Stimulated activated CD4-positive, alpha-beta T cell treated with anti-CD3 and anti-CD28 coated beads, Interleukin-15, amount 100 ng/mL, for 24 hours (primary cell): Measurements from ENCODE around the gene ITK.
"Not testable (repeated sequence)": the region's sequence is repeated elsewhere in the genome, so short reads cannot be mapped to it uniquely, and the experiment has no call there.

ENCODE experiments used
- DNase-seq: peaks from one replicate; pipeline ENCODE4 v3.0.0-alpha.2; 2020

ITK gene

DNA sequence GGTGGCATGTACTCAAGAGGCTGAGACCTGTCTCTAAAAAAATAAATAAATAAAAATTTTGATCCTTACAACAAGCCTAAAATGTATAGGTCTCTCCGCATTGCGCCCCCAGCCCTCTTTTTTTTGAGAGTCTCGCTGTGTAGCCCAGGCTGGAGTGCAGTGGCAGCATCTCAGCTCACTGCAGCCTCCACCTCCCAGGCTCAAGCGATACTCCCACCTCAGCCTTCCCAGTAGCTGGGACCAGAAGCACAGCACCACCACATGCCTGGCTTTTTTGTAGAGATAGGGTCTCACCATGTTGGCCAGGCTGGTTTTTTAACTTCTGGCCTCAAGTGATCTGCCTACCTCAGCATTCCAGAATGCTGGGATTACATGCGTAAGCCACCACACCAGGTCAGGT lies 12.4 kb upstream of the ITK start:
- no peak for DNase-seq

DNA sequence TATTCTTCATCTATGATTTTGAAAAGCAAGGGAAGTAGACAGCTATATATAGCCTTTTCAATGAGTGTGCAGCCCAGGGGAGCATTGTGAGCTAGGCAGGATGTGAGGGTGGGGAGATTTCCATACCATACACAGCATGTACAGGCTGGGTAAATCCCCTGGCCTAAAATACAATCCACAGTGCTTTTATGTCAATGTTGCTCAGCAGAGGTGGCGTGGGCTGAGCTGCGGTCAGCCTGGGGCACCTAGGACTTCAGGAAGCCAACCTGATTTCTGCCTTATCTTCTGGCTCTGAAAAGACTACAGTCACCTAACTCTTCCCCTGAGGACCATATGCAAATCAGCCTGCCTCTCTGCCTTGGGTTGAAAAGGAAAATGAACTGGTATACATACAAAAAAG lies 8.2 kb upstream of the ITK start:
- DNase-seq = peak; percentile 92

DNA sequence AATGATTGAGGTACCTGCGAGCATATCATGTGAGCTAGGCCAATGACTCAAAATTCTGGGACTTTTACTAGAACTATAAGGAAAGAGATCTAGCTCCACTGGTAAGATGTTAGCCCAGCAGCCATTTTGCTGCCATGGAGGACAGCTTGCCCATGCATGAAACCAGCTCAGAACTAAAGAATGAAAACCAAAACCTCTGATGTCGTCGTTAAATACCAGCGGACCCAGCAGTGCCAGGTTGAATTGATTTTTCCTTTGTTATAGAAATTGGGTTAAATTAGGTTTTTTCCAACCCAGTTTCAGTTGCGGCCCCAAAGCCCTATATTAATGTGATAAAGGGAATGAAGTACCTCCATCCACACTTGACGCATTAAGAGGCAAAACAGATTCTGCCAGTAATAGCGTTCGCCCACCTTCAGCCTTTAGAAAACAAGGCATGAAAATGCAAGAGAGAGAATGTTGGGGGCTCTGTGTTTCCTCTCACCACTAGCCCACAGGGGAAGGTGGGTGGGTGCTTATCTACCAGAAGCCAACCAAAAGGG lies 5.5 kb upstream of the ITK start:
- peak; percentile 55 for DNase-seq

DNA sequence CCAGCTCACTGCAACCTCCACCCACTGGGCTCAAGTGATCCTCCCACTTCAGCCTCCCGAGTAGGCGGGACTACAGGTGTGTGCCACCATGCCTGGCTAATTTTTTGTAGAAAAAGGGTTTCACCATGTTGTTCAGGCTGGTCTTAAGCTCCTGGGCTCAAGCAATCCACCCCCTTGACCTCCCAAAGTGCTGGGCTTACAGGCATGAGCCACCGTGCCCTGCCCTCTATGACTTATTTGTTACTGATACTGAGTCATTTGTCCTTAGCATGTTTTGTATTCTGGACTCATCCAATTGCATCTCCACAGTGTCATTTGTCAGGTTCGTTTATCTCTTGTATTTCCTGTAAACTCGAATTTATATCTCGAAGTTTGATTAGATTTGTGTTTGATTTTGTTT lies 2.7 kb upstream of the ITK start:
- no peak for DNase-seq

DNA sequence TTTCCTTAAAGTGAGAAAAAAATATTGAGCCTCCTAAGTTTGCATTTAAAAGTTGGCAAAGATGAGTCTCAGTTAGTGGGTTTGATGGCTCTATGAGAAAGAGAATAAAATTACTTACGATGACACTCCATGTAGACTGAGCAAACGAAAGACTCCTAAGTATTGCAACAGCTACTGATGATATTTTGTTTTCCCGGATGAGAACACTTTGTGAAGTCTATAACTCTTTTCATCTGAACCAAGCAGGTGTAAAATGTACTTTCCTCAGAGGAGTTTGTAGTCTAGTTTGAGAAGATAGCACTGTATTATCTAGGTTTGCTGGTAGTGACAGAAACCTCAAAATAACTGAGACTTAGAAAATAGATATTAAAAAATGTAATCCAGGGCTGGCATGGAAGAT lies 1.7 kb upstream of the ITK start:
- DNase-seq = no peak

DNA sequence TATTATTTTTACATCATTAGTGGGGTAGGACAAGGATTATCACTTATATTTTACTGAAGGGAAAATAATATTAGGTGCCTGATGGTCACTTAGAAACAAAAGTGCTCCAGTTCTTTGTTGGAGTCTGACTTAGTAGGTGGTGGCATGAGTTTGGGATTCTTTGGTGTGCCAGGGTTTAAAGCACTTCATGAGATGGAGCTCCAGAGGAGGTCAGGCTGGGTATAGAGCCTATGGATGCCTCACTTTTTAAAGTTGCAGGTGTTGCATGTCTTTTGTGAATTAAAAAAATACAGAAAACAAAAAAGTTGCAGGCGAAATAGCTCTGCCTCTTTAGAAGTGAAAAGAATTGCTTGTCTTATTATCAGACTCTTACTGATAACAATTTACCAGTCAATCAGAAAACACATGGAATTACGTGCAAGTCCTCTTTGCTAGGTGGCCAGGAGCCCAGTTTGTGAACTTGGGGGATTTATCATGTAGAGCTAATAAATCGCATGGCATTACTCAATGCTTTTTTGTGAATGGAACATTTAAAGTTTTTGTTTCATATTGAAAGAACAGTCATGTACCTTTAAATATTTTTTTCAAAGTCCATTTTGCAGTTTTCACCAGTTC lies 1.6 kb downstream of the ITK start:
- DNase-seq = no peak

DNA sequence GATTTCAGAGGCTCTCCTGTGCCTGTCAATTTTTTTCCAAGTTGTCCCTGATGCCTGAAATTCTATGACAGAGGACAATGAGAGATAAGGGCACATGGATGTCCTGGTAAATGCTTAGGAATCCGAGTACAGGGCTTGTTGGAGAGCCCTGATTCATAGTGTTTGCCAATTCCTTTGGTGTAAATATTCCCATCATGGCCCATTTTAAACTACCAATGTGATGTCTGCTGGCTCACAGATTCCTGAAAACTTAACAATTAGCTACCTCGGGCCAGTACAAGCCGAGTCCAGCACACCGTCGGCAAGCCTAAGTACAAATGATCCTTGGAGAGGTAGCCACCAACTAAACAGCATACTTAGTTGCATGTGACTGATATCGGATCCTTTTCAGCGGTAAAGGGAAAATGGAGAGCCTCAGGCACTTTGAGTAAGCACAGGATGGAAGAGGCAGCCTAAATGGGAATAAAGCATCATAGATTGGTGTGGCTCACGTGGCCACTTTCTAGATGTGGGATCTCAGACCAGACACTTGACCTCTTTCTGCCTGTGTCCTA lies 3.6 kb downstream of the ITK start:
- no peak for DNase-seq

DNA sequence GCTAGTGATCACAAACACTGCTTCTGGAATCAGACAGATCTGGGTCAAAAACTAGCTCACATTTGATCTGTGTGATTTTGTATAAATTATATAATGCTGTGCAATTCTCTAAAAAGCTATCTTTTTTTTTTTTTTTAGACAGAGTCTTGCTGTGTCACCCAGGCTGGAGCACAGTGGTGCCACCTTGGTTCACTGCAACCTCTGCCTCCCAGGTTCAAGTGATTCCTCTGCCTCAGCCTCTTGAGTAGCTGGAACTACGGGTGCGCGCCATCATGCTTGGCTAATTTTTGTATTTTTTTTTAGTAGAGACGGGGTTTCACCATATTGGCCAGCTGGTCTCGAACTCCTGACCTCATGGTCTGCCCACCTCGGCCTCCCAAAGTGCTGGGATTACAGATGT lies 4.5 kb downstream of the ITK start:
- DNase-seq = not testable (repeated sequence)

DNA sequence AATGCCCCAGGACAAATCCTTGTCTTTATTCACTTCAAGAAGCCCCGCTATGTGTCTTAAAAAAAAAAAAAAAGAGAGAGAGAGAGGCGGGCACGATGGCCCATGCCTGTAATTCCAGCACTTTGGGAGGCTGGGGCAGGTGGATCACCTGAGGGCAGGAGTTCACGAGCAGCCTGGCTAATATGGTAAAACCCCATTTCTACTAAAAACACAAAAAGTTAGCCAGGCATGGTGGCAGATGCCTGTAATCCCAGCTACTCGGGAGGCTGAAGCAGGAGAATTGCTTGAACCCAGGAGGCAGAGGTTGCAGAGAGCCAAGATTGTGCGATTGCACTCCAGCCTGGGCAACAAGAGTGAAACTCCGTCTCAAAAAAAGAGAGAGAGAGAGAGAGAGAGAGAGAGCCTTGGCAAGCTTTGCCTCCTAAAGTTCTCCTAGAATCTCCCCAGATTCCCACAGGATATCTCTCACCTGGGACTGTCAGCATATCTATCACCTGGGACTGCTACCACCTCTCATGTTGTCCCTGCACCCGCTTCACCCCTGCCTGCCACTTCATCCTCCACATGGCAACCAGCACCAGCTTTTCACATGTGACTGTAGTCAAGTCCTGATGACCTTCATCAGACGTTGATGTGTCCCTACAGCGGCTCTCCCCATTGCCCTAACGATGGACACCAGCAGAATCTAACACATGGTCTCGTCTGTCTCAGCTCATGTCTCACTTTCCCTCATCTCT lies 5.8 kb downstream of the ITK start:
- DNase-seq = peak; percentile 47

DNA sequence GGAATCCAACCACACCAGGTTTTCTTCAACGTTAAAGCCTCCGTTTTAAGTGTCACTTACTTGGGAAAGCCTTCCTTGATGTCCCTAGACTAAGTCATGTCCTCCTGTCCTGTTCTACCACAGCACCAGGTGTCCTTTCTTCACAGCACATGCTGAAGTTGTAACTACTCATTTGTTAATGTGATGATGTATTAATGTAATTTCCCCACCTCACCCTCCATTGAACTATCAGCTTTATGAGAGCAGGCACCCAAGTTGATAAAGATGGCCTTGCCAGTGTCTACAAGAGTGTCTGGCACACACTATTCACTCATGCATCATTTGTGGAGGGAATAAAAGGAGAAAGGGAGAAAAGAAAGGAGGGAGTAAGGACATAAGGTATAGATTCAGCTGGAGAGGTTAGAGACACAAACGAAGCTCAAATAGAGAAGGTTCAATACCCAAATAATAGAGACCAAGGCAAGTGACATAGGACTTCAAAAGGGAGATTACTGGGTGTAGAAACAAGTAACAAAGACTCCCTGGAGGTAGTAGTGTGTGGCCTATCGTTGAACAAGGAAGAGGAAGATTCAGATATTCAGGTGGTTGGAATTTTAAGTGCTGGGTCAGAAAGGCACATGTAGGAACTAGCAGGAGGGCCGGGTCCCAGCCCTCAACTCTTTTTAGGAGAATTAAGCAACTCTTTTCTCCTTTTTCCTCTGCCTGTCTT lies 6.6 kb downstream of the ITK start:
- no peak for DNase-seq

DNA sequence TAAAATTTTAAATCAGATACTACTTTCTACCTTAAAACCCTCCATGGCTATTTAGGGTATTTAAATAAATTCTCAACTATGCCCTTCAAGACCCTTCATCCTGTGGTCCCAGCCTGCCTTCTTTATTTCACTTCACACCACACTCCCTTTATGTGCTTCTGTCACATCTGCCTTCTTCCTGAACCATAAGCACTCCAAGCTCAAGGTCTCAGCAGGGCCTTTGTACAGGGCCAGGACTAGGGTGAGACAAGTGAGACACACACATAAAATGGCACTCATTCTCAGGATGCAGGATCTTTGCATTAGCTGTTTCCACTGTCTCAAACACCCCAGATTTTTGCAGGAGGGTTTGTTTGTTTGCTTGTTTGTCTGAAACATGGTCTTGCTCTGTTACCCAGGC lies 7.6 kb downstream of the ITK start:
- no peak for DNase-seq

DNA sequence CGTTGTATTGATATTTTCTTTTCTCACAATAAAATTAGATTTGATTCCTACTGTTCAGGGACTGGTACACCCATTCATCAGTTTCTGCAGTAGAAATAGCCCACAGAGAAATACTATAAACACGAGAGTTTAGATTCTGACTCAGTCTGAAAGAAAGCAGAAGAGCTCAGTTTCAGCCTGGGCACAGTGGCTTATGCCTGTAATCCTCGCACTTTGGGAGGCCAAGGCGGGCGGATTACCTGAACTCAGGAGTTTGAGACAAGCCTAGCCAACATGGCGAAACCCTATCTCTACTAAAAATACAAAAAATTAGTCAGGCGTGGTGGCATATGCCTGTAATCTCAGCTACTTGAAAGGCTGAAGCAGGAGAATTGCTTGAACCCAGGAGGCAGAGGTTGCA lies 8.6 kb downstream of the ITK start:
- DNase-seq = peak; percentile 72

DNA sequence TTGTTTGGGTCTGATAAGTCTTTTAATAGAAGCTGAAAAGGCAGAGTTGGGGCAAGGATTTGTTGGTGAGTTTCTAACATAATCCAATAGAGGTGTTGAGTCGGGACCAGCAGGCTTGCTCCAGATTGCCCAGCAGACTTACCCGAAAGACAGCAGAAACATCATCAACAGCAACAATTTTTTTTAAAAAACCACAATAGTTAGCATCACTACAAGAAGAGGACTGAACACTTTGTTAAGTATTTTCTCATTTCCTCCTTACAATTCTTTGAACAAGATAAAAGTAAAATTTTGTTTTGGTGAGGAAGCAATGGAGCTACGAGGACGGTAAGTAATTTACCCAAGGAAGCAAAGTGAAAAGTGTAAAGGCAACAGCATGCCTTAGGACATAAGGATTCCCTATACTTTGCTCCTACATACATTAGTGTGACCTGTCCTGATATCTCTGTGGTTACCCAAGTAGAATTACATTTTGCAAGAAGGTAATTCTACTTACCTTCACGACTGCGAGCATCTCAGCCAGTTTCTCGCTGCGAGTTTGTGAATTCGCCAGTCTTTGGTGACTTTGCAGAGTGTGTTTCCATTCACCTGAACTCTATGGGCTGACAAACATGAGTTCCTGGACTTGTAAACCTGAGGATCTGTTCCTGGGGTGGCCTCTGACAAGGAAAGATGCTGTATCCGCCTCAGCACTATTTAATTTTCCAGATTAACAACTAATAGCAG lies 13.2 kb downstream of the ITK start:
- no peak for DNase-seq

DNA sequence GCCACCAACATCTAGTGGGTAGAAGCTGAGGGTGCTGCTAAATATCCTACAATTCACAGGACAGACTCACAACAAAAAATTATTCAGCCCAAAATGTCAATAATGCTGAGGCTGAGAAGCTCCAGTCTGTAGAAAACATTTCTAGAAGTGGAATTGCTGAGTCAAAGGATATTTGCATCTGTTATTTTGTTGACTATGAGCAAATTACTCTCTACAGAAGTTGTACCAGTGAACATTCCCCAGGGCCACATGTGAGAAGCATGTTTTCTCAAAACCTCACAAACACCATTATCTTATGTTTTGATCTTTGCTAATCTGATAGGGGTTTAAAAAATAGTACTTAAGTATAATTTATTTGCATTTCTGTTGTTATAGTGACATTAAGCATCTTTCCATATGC lies 15.4 kb downstream of the ITK start:
- no peak for DNase-seq

DNA sequence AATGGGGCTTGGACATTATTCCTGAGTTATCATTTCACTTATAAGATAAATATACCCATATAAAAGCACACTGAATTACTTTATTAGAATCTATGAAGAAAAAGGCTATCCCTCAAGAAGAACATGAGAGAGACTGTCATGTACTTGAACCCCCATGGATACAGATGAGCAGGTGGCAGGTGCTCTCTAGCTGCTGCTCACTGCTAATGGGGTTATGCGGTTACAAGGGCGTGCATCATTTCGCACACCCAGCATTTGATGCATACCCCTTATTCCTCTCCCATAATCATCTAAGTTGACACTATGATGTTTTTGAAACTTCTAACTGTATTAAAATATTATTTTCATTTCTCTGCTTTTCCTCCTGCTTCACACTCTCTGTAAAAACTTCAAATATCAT lies 16.4 kb downstream of the ITK start:
- no peak for DNase-seq

DNA sequence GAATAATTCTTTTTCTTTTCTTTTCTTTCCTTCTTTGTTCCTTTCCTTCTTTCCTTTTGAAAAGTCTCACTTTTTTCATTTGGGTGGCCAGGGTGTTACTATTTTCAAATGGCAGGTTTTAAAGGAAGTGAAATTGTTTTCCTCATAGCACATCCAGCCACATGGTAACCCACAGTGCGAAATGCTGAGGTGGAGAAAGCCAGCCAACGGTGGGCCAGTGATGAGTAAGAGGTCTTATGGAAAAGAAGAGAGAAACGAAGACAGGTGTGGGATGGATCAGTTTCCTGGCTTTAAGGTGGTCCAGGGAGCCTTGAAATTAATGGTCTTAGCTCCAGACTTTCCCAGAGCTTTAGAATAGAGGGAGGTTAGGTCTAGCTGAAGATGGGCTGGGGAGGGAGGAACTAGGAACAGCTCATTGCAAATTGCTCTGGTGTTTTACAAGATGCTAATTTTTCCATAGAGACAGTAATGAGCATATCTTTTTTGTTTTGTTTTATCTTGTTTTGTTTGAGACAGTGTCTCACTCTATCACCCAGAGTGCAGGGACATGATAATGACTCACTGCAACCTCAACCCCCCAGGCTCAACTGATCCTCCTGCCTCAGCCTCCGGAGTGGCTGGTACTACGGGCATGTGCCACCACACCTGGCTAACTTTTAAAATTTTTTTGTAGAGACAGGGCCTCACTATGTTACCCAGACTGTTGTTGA lies 17.8 kb downstream of the ITK start:
- peak; percentile 75 for DNase-seq

DNA sequence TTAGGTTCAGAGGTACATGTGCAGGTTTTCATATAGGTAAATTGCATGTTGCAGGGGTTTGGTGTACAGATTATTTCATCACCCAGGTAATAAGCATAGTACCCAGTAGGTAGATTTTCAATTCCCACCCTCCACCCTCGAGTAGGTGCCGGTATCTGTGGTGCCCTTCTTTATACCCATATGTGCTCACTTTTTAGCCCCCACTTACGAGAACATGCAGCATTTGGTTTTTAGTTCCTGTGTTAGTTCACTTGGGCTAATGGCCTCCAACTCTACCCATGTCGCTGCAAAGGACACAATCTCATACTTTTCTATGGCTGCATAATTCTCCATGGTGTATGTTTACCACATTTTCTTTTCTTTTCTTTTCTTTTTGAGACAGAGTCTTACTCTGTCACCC lies 21.2 kb downstream of the ITK start:
- DNase-seq = no peak

DNA sequence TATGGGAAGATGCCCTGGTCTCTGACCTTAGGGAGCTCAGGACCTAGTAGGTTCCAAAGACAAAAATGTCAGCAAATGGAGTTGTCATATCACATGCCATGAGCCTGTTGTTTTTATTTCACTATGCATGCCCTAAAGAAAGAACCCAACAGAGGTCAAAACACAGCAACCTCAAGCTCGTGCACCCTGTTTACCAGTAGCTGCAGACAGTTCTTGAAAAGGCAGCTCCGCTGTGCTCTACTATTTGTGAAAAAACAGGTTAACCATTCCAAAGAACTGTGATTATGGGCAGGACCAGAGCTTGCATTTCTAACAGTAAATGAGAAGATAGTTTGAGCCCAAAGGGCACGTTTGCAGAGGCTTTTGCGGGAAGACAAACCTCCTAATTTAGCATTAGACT lies 22.8 kb downstream of the ITK start:
- DNase-seq = no peak

DNA sequence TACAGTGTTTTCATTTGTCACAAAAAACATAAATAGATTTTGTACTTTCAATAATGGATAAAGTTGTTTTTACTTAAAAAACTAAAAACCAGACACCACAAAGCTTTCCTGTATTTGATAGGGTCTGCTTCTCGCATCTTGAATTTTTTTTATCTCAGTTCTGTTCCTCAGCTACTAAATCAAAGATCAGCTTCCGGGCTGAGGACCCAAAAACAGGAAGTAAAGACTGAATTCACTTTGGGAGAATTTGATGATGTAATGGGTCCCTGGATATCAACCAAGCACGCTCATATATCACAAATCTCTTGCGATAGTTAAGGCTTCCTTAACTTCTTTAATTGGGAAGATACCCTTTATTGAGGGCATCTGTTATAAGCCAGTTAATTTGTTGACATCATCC lies 24.1 kb downstream of the ITK start:
- no peak for DNase-seq

DNA sequence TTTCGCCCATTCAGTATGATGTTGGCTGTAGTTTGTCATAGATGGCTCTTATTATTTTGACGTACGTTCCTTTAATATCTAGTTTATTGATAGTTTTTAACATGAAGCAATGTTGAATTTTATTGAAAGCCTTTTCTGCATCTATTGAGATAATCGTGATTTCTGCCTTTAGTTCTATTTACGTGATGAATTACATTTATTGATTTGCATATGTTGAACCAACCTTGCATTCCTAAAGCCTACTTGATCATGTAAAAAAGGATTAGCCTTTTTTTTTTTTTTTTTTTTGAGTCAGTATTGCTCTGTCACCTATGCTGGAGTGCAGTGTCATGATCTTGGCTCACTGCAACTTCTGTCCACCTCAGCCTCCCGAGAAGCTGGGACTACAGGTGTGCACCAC lies 25.1 kb downstream of the ITK start:
- no peak for DNase-seq

DNA sequence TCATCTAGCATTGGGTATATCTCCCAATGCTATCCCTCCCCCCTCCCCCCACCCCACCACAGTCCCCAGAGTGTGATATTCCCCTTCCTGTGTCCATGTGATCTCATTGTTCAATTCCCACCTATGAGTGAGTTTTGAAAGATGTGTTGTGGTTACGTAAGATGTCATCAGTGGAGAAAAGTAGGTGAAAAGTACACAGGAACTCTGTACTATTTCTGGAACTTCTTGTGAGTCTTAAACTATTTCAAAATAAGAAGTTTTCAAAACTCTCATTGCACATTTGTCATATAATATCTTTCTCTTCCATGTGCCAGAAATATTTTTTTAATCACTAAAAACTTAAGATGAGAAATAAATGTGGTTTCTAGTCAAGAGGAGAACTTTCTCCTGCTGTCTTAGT lies 30.0 kb downstream of the ITK start:
- DNase-seq = not testable (repeated sequence)

DNA sequence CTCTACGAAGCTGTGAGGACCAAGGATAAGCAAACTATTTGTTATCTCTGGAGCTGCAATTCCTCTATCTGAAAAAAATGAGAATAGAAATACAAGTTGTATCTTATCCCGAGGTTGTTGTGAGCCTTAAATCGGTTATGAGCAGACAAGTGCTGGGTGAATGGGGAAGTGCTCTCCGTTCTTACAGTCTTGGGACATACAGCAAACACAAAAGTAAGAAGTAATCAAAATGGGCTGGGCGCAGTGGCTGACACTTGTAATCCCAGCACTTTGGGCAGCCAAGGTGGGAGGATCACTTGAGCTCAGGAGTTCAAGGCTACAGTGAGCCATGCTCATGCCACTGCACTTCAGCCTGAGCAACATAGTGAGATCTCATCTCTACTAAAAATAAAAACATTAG lies 31.7 kb downstream of the ITK start:
- no peak for DNase-seq
